DOHH2 (cell line): ENCODE data around the gene SART3.
"Not testable (repeated sequence)": the region's sequence is repeated elsewhere in the genome, so short reads cannot be mapped to it uniquely, and the experiment has no call there.

ENCODE experiments used
- H3F3A ChIP-seq: fragments of 200-600 bp; sonication (generic), shearing (Covaris generic); 2 replicates; pipeline ENCODE4 v1.6.0; 2016; ENCODE audit warnings: antibody characterized with exemption, mild to moderate bottlenecking; ENCODE audit not compliant: control insufficient read depth, insufficient read depth
- H3K27ac ChIP-seq: fragments of 200-600 bp; sonication (generic); 2 replicates; pipeline ENCODE4 v1.5.1; 2014; ENCODE audit warnings: low read depth, mild to moderate bottlenecking, low read length, moderate library complexity
- H3K27me3 ChIP-seq: fragments of 200-600 bp; sonication (generic); 2 replicates; pipeline ENCODE4 v1.6.1; 2014; ENCODE audit warnings: mild to moderate bottlenecking, low read length, mixed read lengths; ENCODE audit not compliant: control insufficient read depth
- H3K36me3 ChIP-seq: fragments of 200-600 bp; sonication (generic); 2 replicates; pipeline ENCODE4 v1.6.1; 2014; ENCODE audit warnings: mild to moderate bottlenecking, low read length, moderate library complexity, mixed read lengths; ENCODE audit not compliant: control insufficient read depth
- H3K4me1 ChIP-seq: fragments of 200-600 bp; sonication (generic); 2 replicates; pipeline ENCODE4 v1.6.1; 2014; ENCODE audit warnings: mild to moderate bottlenecking, low read length, mixed read lengths; ENCODE audit not compliant: control insufficient read depth
- H3K4me2 ChIP-seq: fragments of 200-600 bp; sonication (generic); 2 replicates; pipeline ENCODE4 v1.6.0; 2014; ENCODE audit warnings: mild to moderate bottlenecking, low read length, moderate library complexity
- H3K4me3 ChIP-seq: fragments of 200-600 bp; sonication (generic); 2 replicates; pipeline ENCODE4 v1.5.1; 2014; ENCODE audit warnings: mild to moderate bottlenecking, low read length, mixed read lengths
- H3K79me2 ChIP-seq: fragments of 200-600 bp; sonication (generic); 2 replicates; pipeline ENCODE4 v1.6.1; 2014; ENCODE audit warnings: mild to moderate bottlenecking, low read length, mixed read lengths; ENCODE audit not compliant: control insufficient read depth
- H3K9me2 ChIP-seq: fragments of 200-600 bp; sonication (generic); replicated peaks from 2 replicates; pipeline ENCODE4 v1.6.1; 2014; ENCODE audit warnings: mild to moderate bottlenecking, low read length, mixed read lengths; ENCODE audit not compliant: control insufficient read depth
- H3K9me3 ChIP-seq: fragments of 200-600 bp; sonication (generic); 2 replicates; pipeline ENCODE4 v1.6.1; 2014; ENCODE audit warnings: antibody characterized with exemption, low read length, mixed read lengths; ENCODE audit not compliant: control insufficient read depth, insufficient read depth
- H4K20me1 ChIP-seq: fragments of 200-600 bp; sonication (generic); 2 replicates; pipeline ENCODE4 v1.6.0; 2014; ENCODE audit warnings: low read depth, mild to moderate bottlenecking, antibody characterized with exemption, low read length, moderate library complexity; ENCODE audit not compliant: control insufficient read depth, insufficient read depth
- CTCF ChIP-seq: fragments of 200-600 bp; sonication (generic); IDR thresholded peaks from one replicate; pipeline ENCODE4 v1.5.1; 2014; ENCODE audit warnings: antibody characterized with exemption, mild to moderate bottlenecking, low read depth, low read length; ENCODE audit not compliant: poor library complexity, severe bottlenecking
- EZH2phosphoT487 ChIP-seq: fragments of 200-600 bp; sonication (generic); IDR thresholded peaks from 2 replicates; pipeline ENCODE4 v1.6.1; 2017; ENCODE audit warnings: borderline replicate concordance, mild to moderate bottlenecking, antibody characterized with exemption, low read length, moderate library complexity, mixed read lengths

SART3 gene

GRCh38 chr12:108560321-108560721 is 652 bp downstream of the SART3 start:
- H3K4me2 ChIP-seq: peak overlapping the region; percentile 98
- H3F3A ChIP-seq: peaks cover 8% of the 10 kb centered on the region; the same call in 1 of the 2 replicates
- no peaks in the 10 kb centered on the region for H3K9me3 ChIP-seq
- H3K79me2 ChIP-seq: peaks cover 86% of the 10 kb centered on the region
- no peaks in the 10 kb centered on the region for H3K27me3 ChIP-seq
- no peaks in the 10 kb centered on the region for H3K9me2 ChIP-seq
- peak overlapping the region; percentile 87 for H3K27ac ChIP-seq
- peaks cover 65% of the 10 kb centered on the region for H3K4me1 ChIP-seq
- H4K20me1 ChIP-seq: peaks cover 11% of the 10 kb centered on the region; the same call in 1 of the 2 replicates
- peaks cover 69% of the 10 kb centered on the region for H3K36me3 ChIP-seq
- H3K4me3 ChIP-seq: peak overlapping the region; percentile 93
- TF ChIP-seq EZH2phosphoT487: no peak
- no peak for TF ChIP-seq CTCF

DNA sequence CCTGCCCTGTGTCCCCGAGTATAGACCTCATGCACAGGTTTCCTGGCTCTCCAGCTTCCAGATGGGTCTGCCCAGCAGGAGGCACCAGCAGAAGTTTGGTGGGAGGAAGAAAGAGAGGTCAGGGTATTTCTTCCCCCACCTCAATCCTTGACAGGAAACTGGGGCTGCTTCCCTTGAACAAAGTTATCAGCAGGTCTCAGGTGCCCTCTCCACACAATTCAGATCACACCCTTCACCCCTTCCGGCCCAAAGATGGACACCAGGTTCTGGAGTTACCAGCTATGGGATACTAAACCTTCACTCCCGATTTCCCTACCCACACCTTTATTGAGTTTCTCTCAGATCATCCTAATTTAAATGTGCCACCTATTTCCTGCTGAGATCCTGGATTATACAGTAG is 1.2 kb downstream of the SART3 start:
- Histone ChIP-seq H3K9me2 (no peaks in the 10 kb centered on the region), H4K20me1 (peaks cover 11% of the 10 kb centered on the region; the same call in 1 of the 2 replicates), H3K9me3 (no peaks in the 10 kb centered on the region), H3K27me3 (no peaks in the 10 kb centered on the region), H3K4me2 (peak overlapping the region; percentile 98), H3K27ac (0 out of 2 replicates have a peak overlapping the region, but pooled peaks have one; percentile 13), H3K4me3 (peak overlapping the region; percentile 93), H3K4me1 (peaks cover 65% of the 10 kb centered on the region), H3F3A (peaks cover 8% of the 10 kb centered on the region; the same call in 1 of the 2 replicates), H3K36me3 (peaks cover 69% of the 10 kb centered on the region), H3K79me2 (peaks cover 92% of the 10 kb centered on the region)
- TF ChIP-seq CTCF: no peak
- TF ChIP-seq EZH2phosphoT487: no peak

DNA sequence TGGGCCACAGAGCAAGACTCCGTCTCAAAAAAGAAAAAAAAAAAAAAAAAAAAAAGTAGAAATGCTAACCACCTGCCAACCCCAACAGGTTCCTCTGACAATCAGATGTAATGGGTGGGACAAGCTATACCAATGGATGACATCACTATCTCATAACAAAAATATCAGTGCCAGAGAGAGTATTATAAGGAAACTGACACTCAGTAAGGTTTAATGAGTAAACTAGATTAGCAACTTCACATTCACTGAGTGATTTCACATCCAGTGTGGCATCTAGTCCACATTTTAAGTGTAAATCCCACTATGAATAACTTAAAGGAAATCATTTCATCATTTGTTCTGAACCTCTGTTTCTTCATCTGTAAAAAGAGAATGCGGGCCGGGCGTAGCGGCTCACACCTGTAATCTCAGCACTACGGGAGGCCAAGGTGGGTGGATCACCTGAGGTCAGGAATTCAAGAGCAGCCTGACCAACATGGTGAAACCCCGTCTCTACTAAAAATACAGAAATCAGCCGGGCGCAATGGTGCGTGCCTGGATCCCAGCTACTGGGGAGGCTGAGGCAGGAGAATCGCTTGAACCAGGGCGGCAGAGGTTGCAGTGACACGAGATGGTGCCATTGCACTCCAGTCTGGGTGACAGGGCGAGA is 1.8 kb downstream of the SART3 start:
- H3F3A ChIP-seq: peaks cover 8% of the 10 kb centered on the region; the same call in 1 of the 2 replicates
- H3K9me3 ChIP-seq: no peaks in the 10 kb centered on the region
- H3K79me2 ChIP-seq: peaks cover 92% of the 10 kb centered on the region
- no peak for TF ChIP-seq EZH2phosphoT487
- H4K20me1 ChIP-seq: peaks cover 11% of the 10 kb centered on the region; the same call in 1 of the 2 replicates
- H3K36me3 ChIP-seq: peaks cover 63% of the 10 kb centered on the region
- no peak overlapping the region for H3K27ac ChIP-seq
- H3K9me2 ChIP-seq: no peaks in the 10 kb centered on the region
- no peaks in the 10 kb centered on the region for H3K27me3 ChIP-seq
- H3K4me3 ChIP-seq: peak overlapping the region; percentile 93
- H3K4me2 ChIP-seq: peak overlapping the region; percentile 98
- peaks cover 61% of the 10 kb centered on the region for H3K4me1 ChIP-seq

- H4K20me1 ChIP-seq: peaks cover 11% of the 10 kb centered on the region; the same call in 1 of the 2 replicates
Observed at GRCh38 chr12:108555383-108555782, 5.6 kb downstream of the SART3 start.

More at GRCh38 chr12:108555383-108555782, 5.6 kb downstream of the SART3 start:
- not testable (repeated sequence) for H3K27ac ChIP-seq, H3K9me2 ChIP-seq, H3K4me3 ChIP-seq, H3K27me3 ChIP-seq, H3F3A ChIP-seq, H3K9me3 ChIP-seq
- Histone ChIP-seq H3K4me2 (peak overlapping the region; percentile 4; the same call in 1 of the 2 replicates), H3K79me2 (peaks cover 100% of the 10 kb centered on the region), H3K36me3 (peaks cover 75% of the 10 kb centered on the region), H3K4me1 (peaks cover 80% of the 10 kb centered on the region)
